Lower lobe of right lung (tissue), 2 donors: ENCODE data around the gene BCAS2. TPM values are rescaled to one million over a fixed set of nuclear protein-coding genes. Genes with fewer than 3 reads are reported as not detected.

Source experiments
- ATAC-seq, 2 donors: fragments of 200-7000 bp; cut with Tn5 transposase; one replicate each; pipeline ENCODE4 v1.9.1; 2020 to 2022; ENCODE audit warnings: mild to moderate bottlenecking in 2 of 2, moderate library complexity in 2 of 2
- DNase-seq: peaks from one replicate; pipeline ENCODE4 v3.0.0-alpha.2; 2020
- H3K27ac ChIP-seq: fragments of 200-600 bp; one replicate; pipeline ENCODE4 v1.8.0; 2022
- H3K27me3 ChIP-seq: fragments of 200-600 bp; one replicate; pipeline ENCODE4 v1.8.0; 2022; ENCODE audit warnings: low read depth
- H3K36me3 ChIP-seq: fragments of 200-600 bp; one replicate; pipeline ENCODE4 v1.8.0; 2022; ENCODE audit warnings: mild to moderate bottlenecking
- H3K4me1 ChIP-seq: fragments of 200-600 bp; one replicate; pipeline ENCODE4 v1.8.0; 2022
- H3K4me3 ChIP-seq: fragments of 200-600 bp; one replicate; pipeline ENCODE4 v1.8.0; 2022; ENCODE audit warnings: mild to moderate bottlenecking
- H3K9me3 ChIP-seq: fragments of 200-600 bp; one replicate; pipeline ENCODE4 v1.8.0; 2022
- intact Hi-C: fragments of 100-400 bp; cut with DNase I; formaldehyde crosslinking; loops from one replicate; pipeline ENCODE4 v1.11.0; 2022
- total RNA-seq: library from RNA; stranded (reverse); fragmentation: NEBNext Ultra II Directional; extraction: Animal tissue kit (Norgen Biotek cat#: 25700); gene quantifications from one replicate; pipeline ENCODE4 v1.2.1, GENCODE V29; 2021
- TF ChIP-seq, protein P1 (sequence below): fragments of 200-600 bp; IDR thresholded peaks from one replicate; pipeline ENCODE4 v1.8.0; 2022; ENCODE audit warnings: antibody characterized with exemption, mild to moderate bottlenecking
- donor health status: DM: no; HTN: yes; CAD: no; lungs with severe emphysema.

Gene BCAS2
- total RNA-seq, 1 donor from 2014 or later = 24.1 TPM

DNA sequence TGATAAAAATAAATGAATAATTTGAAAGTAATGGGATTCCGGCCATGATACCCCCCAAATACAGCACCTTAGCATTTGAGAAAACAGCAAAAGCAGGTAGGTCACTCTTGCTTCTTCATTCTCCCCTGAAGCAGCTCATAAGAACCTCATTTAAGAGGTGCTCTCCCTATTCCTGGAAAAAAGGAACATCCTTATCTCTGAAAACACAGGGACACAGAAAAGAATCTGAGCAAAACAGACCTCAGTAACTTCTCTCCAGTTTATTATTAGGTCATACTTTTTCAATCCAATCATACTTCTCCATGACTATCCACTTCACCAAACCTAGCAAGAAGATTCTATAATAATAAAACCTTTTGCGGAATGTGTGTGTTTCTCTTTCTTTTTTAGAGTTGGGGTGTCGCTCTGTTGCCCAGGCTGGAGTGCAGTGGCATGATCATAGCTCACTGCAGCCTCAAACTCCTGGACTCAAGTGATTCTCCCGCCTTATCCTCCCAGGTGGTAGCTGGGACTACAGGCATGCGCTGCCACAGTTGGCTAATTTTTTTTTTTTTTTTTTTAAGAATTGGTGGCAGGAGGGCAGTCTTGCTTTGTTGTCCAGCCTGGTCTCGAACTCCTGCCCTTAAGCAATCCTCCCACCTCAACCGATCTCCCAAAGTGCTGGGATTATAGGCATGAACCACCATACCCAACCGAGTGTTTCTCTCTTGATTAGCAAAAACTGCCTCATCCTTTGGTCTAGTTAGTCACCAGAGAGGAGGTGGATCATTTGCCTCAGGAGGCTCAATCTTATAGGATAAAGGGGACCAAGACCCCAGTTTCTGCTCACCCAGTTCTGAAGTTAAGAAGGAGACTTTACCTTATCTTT lies 59.8 kb downstream of the BCAS2 start:
- intact Hi-C loops = no loop called here
- ATAC-seq = no peak

More for the DNA sequence above, 59.8 kb downstream of the BCAS2 start:
- TF ChIP-seq, protein P1, sequence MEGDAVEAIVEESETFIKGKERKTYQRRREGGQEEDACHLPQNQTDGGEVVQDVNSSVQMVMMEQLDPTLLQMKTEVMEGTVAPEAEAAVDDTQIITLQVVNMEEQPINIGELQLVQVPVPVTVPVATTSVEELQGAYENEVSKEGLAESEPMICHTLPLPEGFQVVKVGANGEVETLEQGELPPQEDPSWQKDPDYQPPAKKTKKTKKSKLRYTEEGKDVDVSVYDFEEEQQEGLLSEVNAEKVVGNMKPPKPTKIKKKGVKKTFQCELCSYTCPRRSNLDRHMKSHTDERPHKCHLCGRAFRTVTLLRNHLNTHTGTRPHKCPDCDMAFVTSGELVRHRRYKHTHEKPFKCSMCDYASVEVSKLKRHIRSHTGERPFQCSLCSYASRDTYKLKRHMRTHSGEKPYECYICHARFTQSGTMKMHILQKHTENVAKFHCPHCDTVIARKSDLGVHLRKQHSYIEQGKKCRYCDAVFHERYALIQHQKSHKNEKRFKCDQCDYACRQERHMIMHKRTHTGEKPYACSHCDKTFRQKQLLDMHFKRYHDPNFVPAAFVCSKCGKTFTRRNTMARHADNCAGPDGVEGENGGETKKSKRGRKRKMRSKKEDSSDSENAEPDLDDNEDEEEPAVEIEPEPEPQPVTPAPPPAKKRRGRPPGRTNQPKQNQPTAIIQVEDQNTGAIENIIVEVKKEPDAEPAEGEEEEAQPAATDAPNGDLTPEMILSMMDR = no peak
- Histone ChIP-seq H3K9me3 (no peaks in the 10 kb centered on the region), H3K36me3 (no peaks in the 10 kb centered on the region), H3K27ac (no peak overlapping the region), H3K27me3 (no peaks in the 10 kb centered on the region), H3K4me1 (no peaks in the 10 kb centered on the region), H3K4me3 (no peak overlapping the region)
- no peak for DNase-seq

Other genes with a start within 250 kb of the BCAS2 start
- gene TRIM33, start 70.4 kb downstream of the BCAS2 start, total RNA-seq = 36.4 TPM
- gene DENND2C, start 88.4 kb upstream of the BCAS2 start, total RNA-seq = 3.8 TPM
- 0.21 TPM for gene AMPD1, start 113.9 kb upstream of the BCAS2 start, total RNA-seq
- 25.1 TPM for gene NRAS, start 135.2 kb upstream of the BCAS2 start, total RNA-seq
- 543 TPM for gene CSDE1, start 176.4 kb upstream of the BCAS2 start, total RNA-seq
- gene SIKE1, start 199.1 kb upstream of the BCAS2 start, total RNA-seq = 34.3 TPM